Esophagus (tissue), 2 donors: ENCODE results near the gene SERINC2. TPM values are rescaled to one million over a fixed set of nuclear protein-coding genes. Genes with fewer than 3 reads are reported as not detected.

Experiments used
- H3K27ac ChIP-seq, 2 donors: one replicate each; pipeline ENCODE4 v1.5.1; 2013; ENCODE audit warnings: low read depth in 2 of 2, mild to moderate bottlenecking in 2 of 2, inconsistent platforms in 1 of 2, low read length in 1 of 2, moderate library complexity in 1 of 2
- H3K27me3 ChIP-seq, 2 donors: one replicate each; pipeline ENCODE4 v1.6.1; 2013; ENCODE audit warnings: low read length in 2 of 2, control low read depth in 1 of 2, mild to moderate bottlenecking in 1 of 2; ENCODE audit not compliant: insufficient read depth in 2 of 2, control insufficient read depth in 1 of 2
- H3K36me3 ChIP-seq, 2 donors: one replicate each; pipeline ENCODE4 v1.6.1; 2013; ENCODE audit warnings: low read length in 1 of 2; ENCODE audit not compliant: control insufficient read depth in 2 of 2, insufficient read depth in 2 of 2
- H3K4me1 ChIP-seq, 2 donors: one replicate each; pipeline ENCODE4 v1.6.1; 2013; ENCODE audit warnings: low read length in 1 of 2; ENCODE audit not compliant: control insufficient read depth in 2 of 2, insufficient read depth in 2 of 2
- H3K4me3 ChIP-seq, 2 donors: one replicate each; pipeline ENCODE4 v1.5.1; 2013; ENCODE audit warnings: low read length in 2 of 2, mild to moderate bottlenecking in 2 of 2, low read depth in 1 of 2, moderate library complexity in 1 of 2
- H3K9me3 ChIP-seq, 2 donors: one replicate each; pipeline ENCODE4 v1.6.1; 2013; ENCODE audit warnings: mild to moderate bottlenecking in 2 of 2, low read depth in 1 of 2, low read length in 1 of 2, moderate library complexity in 1 of 2; ENCODE audit not compliant: control insufficient read depth in 2 of 2, insufficient read depth in 1 of 2
- WGBS, 2 donors: extraction: QIAGEN DNeasy Blood & Tissue Kit; methylation state at CpG; one replicate each; pipeline ENCODE4 v1.1.7; 2013; 5-methylcytosine and 5-hydroxymethylcytosine counted together
- polyA plus RNA-seq, 2 donors: library from polyadenylated mRNA; stranded (reverse); fragments of 200-250 nt; gene quantifications; one replicate each; pipeline ENCODE4 v1.2.3, GENCODE V29; 2013
- donor health status: healthy with polysubstance abuse.
- donor health status: Bipolar disorder and iron deficiency.

Gene SERINC2
- polyA plus RNA-seq, 2 donors = 84.2 to 119 TPM

- H3K4me3 ChIP-seq = peak within 1 kb of the TSS; percentile 26 to 31
- no peaks in the 10 kb centered on the region for H3K9me3 ChIP-seq
- no peaks in the 10 kb centered on the region for H3K27me3 ChIP-seq
- H3K27ac ChIP-seq = peak within 1 kb of the TSS; percentile 47 to 82
- peaks cover 6 to 9% of the 10 kb centered on the region in 2 donors for H3K4me1 ChIP-seq
- no peaks in the 10 kb centered on the region for H3K36me3 ChIP-seq
- WGBS, 2 donors = 2 to 11% methylated on average over 44 of the region's 44 CpGs
Observed at GRCh38 chr1:31373056-31373896, 39.7 kb upstream of the SERINC2 start, which contains the start of gene FABP3. FABP3 (minus strand) TSS chr1:31373076; CDS start chr1:31373014, 62 bp downstream.

- Histone ChIP-seq H3K36me3 (no peaks in the 10 kb centered on the region), H3K27me3 (no peaks in the 10 kb centered on the region), H3K9me3 (no peaks in the 10 kb centered on the region), H3K4me3 (peak overlapping the region in 1 of 2 donors; percentile 31), H3K27ac (peak overlapping the region in 1 of 2 donors; percentile 43), H3K4me1 (peaks cover 6 to 9% of the 10 kb centered on the region in 2 donors)
- WGBS, 2 donors = 34 to 37% methylated on average over 11 of the region's 11 CpGs
Observed at GRCh38 chr1:31373897-31374486, 39.0 kb upstream of the SERINC2 start.

GRCh38 chr1:31374511-31375196 lies 38.4 kb upstream of the SERINC2 start:
- no peaks in the 10 kb centered on the region for H3K27me3 ChIP-seq
- 62 to 66% methylated on average over 7 of the region's 7 CpGs for WGBS, 2 donors
- no peaks in the 10 kb centered on the region for H3K36me3 ChIP-seq
- no peak overlapping the region for H3K4me3 ChIP-seq
- no peak overlapping the region for H3K27ac ChIP-seq
- H3K9me3 ChIP-seq = no peaks in the 10 kb centered on the region
- H3K4me1 ChIP-seq = peaks cover 6 to 9% of the 10 kb centered on the region in 2 donors

GRCh38 chr1:31376375-31377134 lies 36.5 kb upstream of the SERINC2 start:
- Histone ChIP-seq H3K9me3 (no peaks in the 10 kb centered on the region), H3K27me3 (no peaks in the 10 kb centered on the region), H3K4me1 (peaks cover 8 to 12% of the 10 kb centered on the region in 2 donors), H3K36me3 (no peaks in the 10 kb centered on the region), H3K27ac (no peak overlapping the region), H3K4me3 (no peak overlapping the region)
- 70 to 79% methylated on average over 8 of the region's 8 CpGs for WGBS, 2 donors

- H3K9me3 ChIP-seq = no peaks in the 10 kb centered on the region
- H3K4me3 ChIP-seq = no peak overlapping the region
- H3K27ac ChIP-seq = no peak overlapping the region
- WGBS, 2 donors = 82 to 95% methylated on average over 3 of the region's 3 CpGs
- H3K27me3 ChIP-seq = no peaks in the 10 kb centered on the region
- H3K4me1 ChIP-seq = peaks cover 8 to 12% of the 10 kb centered on the region in 2 donors
- no peaks in the 10 kb centered on the region for H3K36me3 ChIP-seq
Observed at GRCh38 chr1:31377364-31377863, 35.6 kb upstream of the SERINC2 start.

- Histone ChIP-seq H3K36me3 (no peaks in the 10 kb centered on the region), H3K4me3 (no peak overlapping the region), H3K9me3 (no peaks in the 10 kb centered on the region), H3K27me3 (no peaks in the 10 kb centered on the region), H3K4me1 (peaks cover 7 to 8% of the 10 kb centered on the region in 2 donors), H3K27ac (no peak overlapping the region)
Observed at GRCh38 chr1:31378001-31378400, 35.0 kb upstream of the SERINC2 start.

- no peak overlapping the region for H3K4me3 ChIP-seq
- no peak overlapping the region for H3K27ac ChIP-seq
- no peaks in the 10 kb centered on the region for H3K27me3 ChIP-seq
- H3K36me3 ChIP-seq = no peaks in the 10 kb centered on the region
- WGBS, 2 donors = 50 to 63% methylated on average over 3 of the region's 3 CpGs
- peaks cover 2 to 3% of the 10 kb centered on the region in 2 donors for H3K4me1 ChIP-seq
- H3K9me3 ChIP-seq = no peaks in the 10 kb centered on the region
Observed at GRCh38 chr1:31380181-31380580, 32.8 kb upstream of the SERINC2 start.

GRCh38 chr1:31381394-31382294 lies 31.4 kb upstream of the SERINC2 start:
- peaks cover 2 to 3% of the 10 kb centered on the region in 2 donors for H3K4me1 ChIP-seq
- H3K9me3 ChIP-seq = no peaks in the 10 kb centered on the region
- no peak overlapping the region for H3K27ac ChIP-seq
- no peaks in the 10 kb centered on the region for H3K36me3 ChIP-seq
- no peaks in the 10 kb centered on the region for H3K27me3 ChIP-seq
- 69 to 71% methylated on average over 6 of the region's 6 CpGs for WGBS, 2 donors
- H3K4me3 ChIP-seq = no peak overlapping the region
